Endothelial cell of umbilical vein (primary cell): ENCODE data around the gene CCNB3. TPM values are rescaled to one million over a fixed set of nuclear protein-coding genes. Genes with fewer than 3 reads are reported as not detected.

ENCODE experiments used
- BruUV-seq: library from RNA; stranded (reverse); fragments of 400-500 nt; replicated peaks from 2 replicates; lab custom pipeline; 2021; lab: Mats Ljungman, UMichigan
- CTCF ChIA-PET: fragments of 300-600, 350-600 bp; sonication (Branson Sonifier 250); formaldehyde crosslinking; loops from one replicate; lab custom pipeline; 2021; ENCODE audit warnings: antibody characterized with exemption, inconsistent platforms; lab: Charles Lee
- POLR2A ChIA-PET: fragments of 300-600, 350-600 bp; sonication (Branson Sonifier 250); formaldehyde crosslinking; loops from one replicate; lab custom pipeline; 2021; ENCODE audit warnings: antibody characterized with exemption, inconsistent platforms; lab: Charles Lee
- DNase-seq: peaks from one replicate; pipeline ENCODE4 v3.0.0-alpha.2; 2011; ENCODE audit warnings: low read depth, low spot score
- FAIRE-seq: peaks from 2 replicates; lab custom pipeline; 2011; peaks lifted over from hg19 to GRCh38; lab: Jason Lieb, UNC
- H2AFZ ChIP-seq: 2 replicates; pipeline ENCODE4 v1.6.0; 2012; ENCODE audit warnings: low read depth, low read length, control low read depth, inconsistent platforms
- H3K27ac ChIP-seq: 2 replicates; pipeline ENCODE4 v1.5.1; 2011; ENCODE audit warnings: low read depth, mild to moderate bottlenecking, control low read depth, low read length, moderate library complexity; ENCODE audit not compliant: insufficient read depth
- H3K27me3 ChIP-seq, 2 experiments: 2 replicates each; pipeline versions ENCODE4 v1.6.0 to v1.6.1; 2011; ENCODE audit warnings: low read length in 2 of 2, mixed read lengths in 1 of 2; ENCODE audit not compliant: control insufficient read depth in 2 of 2, insufficient read depth in 2 of 2
- H3K36me3 ChIP-seq, 2 experiments: 2 replicates in 1 of 2; 3 replicates in 1 of 2; pipeline ENCODE4 v1.5.1; 2011; ENCODE audit warnings: low read length in 2 of 2, mild to moderate bottlenecking in 1 of 2, moderate library complexity in 1 of 2; ENCODE audit not compliant: control insufficient read depth in 2 of 2, insufficient read depth in 2 of 2; ENCODE audit errors: extremely low read depth in 1 of 2
- H3K4me1 ChIP-seq: 3 replicates; pipeline ENCODE4 v1.5.1; 2011; ENCODE audit warnings: mild to moderate bottlenecking, low read length; ENCODE audit not compliant: control insufficient read depth, insufficient read depth; ENCODE audit errors: extremely low read depth
- H3K4me2 ChIP-seq: 2 replicates; pipeline ENCODE4 v1.6.1; 2011; ENCODE audit warnings: low read length, control low read depth, mixed read lengths; ENCODE audit not compliant: insufficient read depth
- H3K4me3 ChIP-seq, 3 experiments: fragments of 200-600 bp in 1 of 3; sonication (generic), shearing (Covaris generic) in 1 of 3; replicated peaks in 1 of 3; 2 replicates each; pipeline ENCODE4 v1.5.1; 2011 to 2016; ENCODE audit warnings: control low read depth in 3 of 3, low read length in 3 of 3, mild to moderate bottlenecking in 2 of 3, inconsistent platforms in 1 of 3, low read depth in 1 of 3, moderate library complexity in 1 of 3; ENCODE audit not compliant: insufficient read depth in 1 of 3
- H3K79me2 ChIP-seq: 2 replicates; pipeline ENCODE4 v1.6.0; 2012; ENCODE audit warnings: low read length, inconsistent platforms; ENCODE audit not compliant: control insufficient read depth, insufficient read depth
- H3K9ac ChIP-seq: replicated peaks from 2 replicates; pipeline ENCODE3; 2011; ENCODE audit warnings: low read length, control low read depth; ENCODE audit not compliant: insufficient read depth; ENCODE audit errors: extremely low read depth
- H3K9me1 ChIP-seq: replicated peaks from 3 replicates; pipeline ENCODE4 v1.6.0; 2011; ENCODE audit warnings: mild to moderate bottlenecking, low read length; ENCODE audit not compliant: control insufficient read depth, insufficient read depth; ENCODE audit errors: extremely low read depth
- H3K9me3 ChIP-seq: replicated peaks from 2 replicates; pipeline ENCODE4 v1.5.1; 2012; ENCODE audit warnings: low read length, inconsistent platforms; ENCODE audit not compliant: control insufficient read depth, insufficient read depth
- H4K20me1 ChIP-seq: replicated peaks from 2 replicates; pipeline ENCODE3; 2011; ENCODE audit warnings: mild to moderate bottlenecking, low read length; ENCODE audit not compliant: control insufficient read depth, insufficient read depth; ENCODE audit errors: extremely low read depth
- CTCF ChIP-seq, 2 donors: IDR thresholded peaks; 1 replicate in 1 of 2; 2 replicates in 1 of 2; pipeline ENCODE4 v1.5.1; 2011; ENCODE audit warnings: low read length in 2 of 2, mild to moderate bottlenecking in 2 of 2, moderate library complexity in 2 of 2, control low read depth in 1 of 2, inconsistent platforms in 1 of 2, low read depth in 1 of 2; ENCODE audit not compliant: insufficient read depth in 1 of 2; ENCODE audit errors: extremely low read depth in 1 of 2
- EZH2 ChIP-seq: IDR thresholded peaks from 2 replicates; pipeline ENCODE4 v1.6.1; 2012; ENCODE audit warnings: borderline replicate concordance, low read depth, mild to moderate bottlenecking, moderate library complexity, low read length, inconsistent platforms; ENCODE audit not compliant: severe bottlenecking
- FOS ChIP-seq: IDR thresholded peaks from 2 replicates; pipeline ENCODE4 v1.6.1; 2011; ENCODE audit warnings: mild to moderate bottlenecking, low read length, moderate library complexity, borderline replicate concordance; ENCODE audit not compliant: insufficient read depth
- GATA2 ChIP-seq: IDR thresholded peaks from 2 replicates; pipeline ENCODE4 v1.7.0; 2011; ENCODE audit warnings: low read depth, mild to moderate bottlenecking, moderate library complexity, mixed read lengths, low read length; ENCODE audit not compliant: insufficient read length, insufficient read depth
- JUN ChIP-seq: IDR thresholded peaks from 2 replicates; pipeline ENCODE4 v1.6.1; 2011; ENCODE audit warnings: borderline replicate concordance, low read depth; ENCODE audit not compliant: insufficient read length, insufficient read depth
- MAX ChIP-seq: IDR thresholded peaks from 2 replicates; pipeline ENCODE4 v1.6.1; 2011; ENCODE audit not compliant: insufficient read depth, insufficient read length
- MYC ChIP-seq: IDR thresholded peaks from one replicate; pipeline ENCODE4 v1.6.1; 2011; ENCODE audit warnings: mild to moderate bottlenecking, low read depth, low read length
- POLR2A ChIP-seq: IDR thresholded peaks from 2 replicates; pipeline ENCODE4 v1.6.1; 2012; ENCODE audit warnings: low read depth, mild to moderate bottlenecking, control low read depth, low read length
- POLR2AphosphoS5 ChIP-seq: IDR thresholded peaks from 2 replicates; pipeline ENCODE4 v1.6.1; 2012; ENCODE audit warnings: low read depth, mild to moderate bottlenecking, control low read depth, low read length, moderate library complexity; ENCODE audit not compliant: insufficient read depth
- dilution Hi-C: fragments of 300-500 bp; cut with MboI; formaldehyde crosslinking; loops from one replicate; pipeline ENCODE4 v1.15.0; 2019; ENCODE audit warnings: low sequenced_read_pairs; ENCODE audit not compliant: extremely low pct_ligation_motif_present
- intact Hi-C: fragments of 100-400 bp; cut with micrococcal nuclease; formaldehyde crosslinking; loops from one replicate; pipeline ENCODE4 v1.10.0; 2022
- polyA plus RNA-seq, 4 experiments: library from polyadenylated mRNA; depleted of rRNA in 3 of 4; stranded (reverse) in 3 of 4; unstranded in 1 of 4; fragments of >200 nt; gene quantifications; 2 replicates each; pipeline versions ENCODE4 v1.2.1 to v1.2.3, GENCODE V29; 2011 to 2012; ENCODE audit warnings: missing spikeins in 1 of 4
- total RNA-seq: library from RNA; stranded (reverse); gene quantifications from 2 replicates; pipeline ENCODE4 v1.2.3, GENCODE V29; 2021

Gene CCNB3
- total and polyA plus RNA-seq, 2 donors (not counting 3 experiments of a cell fraction or from before 2014, with no cell fraction given), result 0.77 to 1.9 TPM

GRCh38 chrX:50202539-50202938 is 2.0 kb upstream of the CCNB3 start:
- H2AFZ ChIP-seq, result no peak overlapping the region
- BruUV-seq, result no TSS peak
- no peaks in the 10 kb centered on the region for H3K27me3 ChIP-seq
- H3K4me2 ChIP-seq, result peak overlapping the region; percentile 34
- ChIA-PET POLR2A (no interaction called here), CTCF (interaction anchor here (1.4 kb wide), 1 partner anchor 102 kb away, joined by 3 read pairs; no protein-coding TSS in a partner anchor)
- H3K27ac ChIP-seq, result peak overlapping the region; percentile 73
- H3K9me3 ChIP-seq, result no peaks in the 10 kb centered on the region
- H3K4me3 ChIP-seq, result no peak overlapping the region
- dilution Hi-C loops, result no loop called here
- DNase-seq (peak; percentile 15), FAIRE-seq (peak; percentile 31)
- intact Hi-C loops, result loop anchor here (2.0 kb wide), 2 partner anchors 22 to 68 kb away; no protein-coding TSS in a partner anchor
- no peaks in the 10 kb centered on the region for H3K79me2 ChIP-seq
- no peaks in the 10 kb centered on the region for H4K20me1 ChIP-seq
- no peaks in the 10 kb centered on the region for H3K9me1 ChIP-seq
- peaks cover 34% of the 10 kb centered on the region for H3K4me1 ChIP-seq
- H3K9ac ChIP-seq, result peak overlapping the region; percentile 34
- TF ChIP-seq POLR2A (no peak), MAX (no peak), EZH2 (no peak), GATA2 (no peak), MYC (no peak), JUN (peak; percentile 64), POLR2AphosphoS5 (no peak), CTCF (IDR thresholded peaks at IDR 0.05; ENCODE audit: extremely low read depth in 1 of 2, insufficient read depth in 1 of 2, low read depth in 1 of 2, low read length in 2 of 2) (no peak), FOS (peak; percentile 47)
- no peaks in the 10 kb centered on the region for H3K36me3 ChIP-seq
